GM12892 (cell line): ENCODE measurements around the gene MRM2.
"Not testable (repeated sequence)": the region's sequence is repeated elsewhere in the genome, so short reads cannot be mapped to it uniquely, and the experiment has no call there.

ENCODE experiments used
- DNase-seq: peaks from one replicate; pipeline ENCODE4 v3.0.0; 2011; ENCODE audit not compliant: insufficient read length
- FAIRE-seq: peaks from 2 replicates; lab custom pipeline; 2011; peaks lifted over from hg19 to GRCh38; lab: Jason Lieb, UNC
- POLR2A ChIP-seq: IDR thresholded peaks from 2 replicates; pipeline ENCODE4 v1.6.1; 2011; ENCODE audit warnings: low read depth, low read length, control low read depth
- POLR2AphosphoS5 ChIP-seq: IDR thresholded peaks from 2 replicates; pipeline ENCODE4 v1.6.1; 2011; ENCODE audit warnings: low read depth, low read length, control low read depth
- TAF1 ChIP-seq: IDR thresholded peaks from 2 replicates; pipeline ENCODE4 v1.6.1; 2011; ENCODE audit warnings: low read depth, mild to moderate bottlenecking, control low read depth, low read length, borderline replicate concordance

The MRM2 gene

GRCh38 chr7:2276107-2276506, 34.1 kb upstream of the MRM2 start:
- FAIRE-seq (no peak), DNase-seq (no peak)
- no peak for TF ChIP-seq POLR2A
- TF ChIP-seq TAF1, result no peak
- no peak for TF ChIP-seq POLR2AphosphoS5

- TF ChIP-seq POLR2A, result no peak
- no peak for TF ChIP-seq TAF1
- TF ChIP-seq POLR2AphosphoS5, result no peak
- DNase-seq (no peak), FAIRE-seq (no peak)
These were observed 33.1 kb upstream of the MRM2 start for GRCh38 chr7:2275101-2275500.

- FAIRE-seq, result no peak
- no peak for TF ChIP-seq POLR2AphosphoS5
- no peak for TF ChIP-seq POLR2A
- no peak for TF ChIP-seq TAF1
- DNase-seq, result no peak
These were observed 32.7 kb upstream of the MRM2 start for GRCh38 chr7:2274666-2275065.

- FAIRE-seq, result no peak
- DNase-seq, result no peak
- TF ChIP-seq TAF1 (no peak), POLR2A (no peak), POLR2AphosphoS5 (no peak)
These were observed 31.9 kb upstream of the MRM2 start for GRCh38 chr7:2273866-2274265.

GRCh38 chr7:2272031-2272430, 30.0 kb upstream of the MRM2 start:
- FAIRE-seq, result no peak
- no peak for DNase-seq
- no peak for TF ChIP-seq TAF1
- TF ChIP-seq POLR2A, result no peak
- TF ChIP-seq POLR2AphosphoS5, result no peak

GRCh38 chr7:2271273-2272026, 29.4 kb upstream of the MRM2 start:
- FAIRE-seq (no peak), DNase-seq (no peak)
- TF ChIP-seq TAF1 (no peak), POLR2AphosphoS5 (no peak), POLR2A (no peak)

GRCh38 chr7:2270495-2270894, 28.5 kb upstream of the MRM2 start:
- FAIRE-seq (no peak), DNase-seq (no peak)
- no peak for TF ChIP-seq POLR2A
- no peak for TF ChIP-seq POLR2AphosphoS5

GRCh38 chr7:2269991-2270460, 28.0 kb upstream of the MRM2 start:
- TF ChIP-seq POLR2A (no peak), POLR2AphosphoS5 (no peak), TAF1 (no peak)
- FAIRE-seq (no peak), DNase-seq (no peak)

GRCh38 chr7:2269089-2269990, 27.3 kb upstream of the MRM2 start:
- FAIRE-seq, DNase-seq: not testable (repeated sequence)

GRCh38 chr7:2266911-2267310, 24.9 kb upstream of the MRM2 start:
- TF ChIP-seq TAF1 (no peak), POLR2AphosphoS5 (no peak), POLR2A (no peak)
- DNase-seq, result no peak
- no peak for FAIRE-seq

- no peak for FAIRE-seq
- no peak for TF ChIP-seq TAF1
- TF ChIP-seq POLR2A, result no peak
- TF ChIP-seq POLR2AphosphoS5, result no peak
These were observed 22.2 kb upstream of the MRM2 start for GRCh38 chr7:2264158-2264557.

More at GRCh38 chr7:2264158-2264557, 22.2 kb upstream of the MRM2 start:
- no peak for DNase-seq
